SK-N-SH treated with all-trans-retinoic acid at 6 μM for 48 hours (cell line): ENCODE data around the gene KISS1.

Source experiments
- ATAC-seq: fragments of 200-7000 bp; cut with Tn5 transposase; 3 replicates; pipeline ENCODE4 v1.9.1; 2020; ENCODE audit warnings: mild to moderate bottlenecking, moderate library complexity
- ARNTL ChIP-seq: fragments of 450-650 bp; formaldehyde crosslinking; IDR thresholded peaks from 2 replicates; pipeline ENCODE4 v1.5.0; 2020; ENCODE audit warnings: low read depth, mild to moderate bottlenecking, moderate library complexity, borderline replicate concordance
- BACH2 ChIP-seq: fragments of 250-450 bp; sonication (Bioruptor Pico); IDR thresholded peaks from 2 replicates; pipeline ENCODE4 v1.9.0; 2021; ENCODE audit warnings: mild to moderate bottlenecking, borderline replicate concordance
- CSDC2 ChIP-seq: fragments of 250-450 bp; sonication (Bioruptor Pico); IDR thresholded peaks from 2 replicates; pipeline ENCODE4 v1.5.0; 2020; ENCODE audit warnings: mild to moderate bottlenecking, moderate library complexity
- ESRRG ChIP-seq: fragments of 250-450 bp; sonication (Bioruptor Pico); IDR thresholded peaks from 2 replicates; pipeline ENCODE4 v1.6.1; 2021; ENCODE audit warnings: mild to moderate bottlenecking
- GLIS3 ChIP-seq: fragments of 250-450 bp; sonication (Bioruptor Pico); IDR thresholded peaks from 2 replicates; pipeline ENCODE4 v1.5.0; 2020; ENCODE audit warnings: mild to moderate bottlenecking, moderate library complexity
- ISL1 ChIP-seq: fragments of 250-450 bp; sonication (Bioruptor Pico); IDR thresholded peaks from 2 replicates; pipeline ENCODE4 v2.1.2; 2022; ENCODE audit warnings: mild to moderate bottlenecking, moderate library complexity
- OSR1 ChIP-seq: fragments of 250-450 bp; sonication (Bioruptor Pico); IDR thresholded peaks from 2 replicates; pipeline ENCODE4 v1.8.0; 2022; ENCODE audit warnings: moderate library complexity, mild to moderate bottlenecking, inconsistent platforms
- PPARA ChIP-seq: fragments of 250-450 bp; sonication (Bioruptor Pico); IDR thresholded peaks from 2 replicates; pipeline ENCODE4 v1.5.0; 2020; ENCODE audit warnings: mild to moderate bottlenecking, borderline replicate concordance
- RARB ChIP-seq: fragments of 250-450 bp; sonication (Bioruptor Pico); IDR thresholded peaks from 2 replicates; pipeline ENCODE4 v1.8.0; 2021; ENCODE audit warnings: mild to moderate bottlenecking, moderate library complexity
- SNAI2 ChIP-seq: fragments of 250-450 bp; sonication (Bioruptor Pico); IDR thresholded peaks from 2 replicates; pipeline ENCODE4 v1.5.0; 2020; ENCODE audit warnings: mild to moderate bottlenecking, moderate library complexity
- TCF4 ChIP-seq: fragments of 250-450 bp; sonication (Bioruptor Pico); IDR thresholded peaks from 2 replicates; pipeline ENCODE4 v1.8.0; 2021; ENCODE audit warnings: mild to moderate bottlenecking, moderate library complexity, borderline replicate concordance
- ZC3H10 ChIP-seq: fragments of 250-450 bp; sonication (Bioruptor Pico); IDR thresholded peaks from 2 replicates; pipeline ENCODE4 v1.5.1; 2021; ENCODE audit warnings: mild to moderate bottlenecking, moderate library complexity
- ZFP3 ChIP-seq: fragments of 250-450 bp; sonication (Bioruptor Pico); IDR thresholded peaks from 2 replicates; pipeline ENCODE4 v1.5.0; 2020; ENCODE audit warnings: mild to moderate bottlenecking, moderate library complexity
- ZFP30 ChIP-seq: fragments of 450-650 bp; formaldehyde crosslinking; IDR thresholded peaks from 2 replicates; pipeline ENCODE4 v1.5.0; 2022; ENCODE audit warnings: mild to moderate bottlenecking, moderate library complexity
- ZNF565 ChIP-seq: fragments of 450-650 bp; formaldehyde crosslinking; conservative IDR thresholded peaks from 2 replicates; pipeline ENCODE4 v1.5.0; 2020; ENCODE audit warnings: low read depth, mild to moderate bottlenecking, moderate library complexity
- ZNF70 ChIP-seq: fragments of 450-650 bp; formaldehyde crosslinking; IDR thresholded peaks from 2 replicates; pipeline ENCODE4 v1.5.0; 2020; ENCODE audit warnings: mild to moderate bottlenecking, moderate library complexity
- ZNF8 ChIP-seq: fragments of 450-650 bp; formaldehyde crosslinking; IDR thresholded peaks from 2 replicates; pipeline ENCODE4 v1.5.0; 2020; ENCODE audit warnings: mild to moderate bottlenecking, moderate library complexity
- TF ChIP-seq, protein P1 (sequence below): fragments of 250-450 bp; sonication (Bioruptor Pico); IDR thresholded peaks from 2 replicates; pipeline ENCODE4 v1.5.1; 2020; ENCODE audit warnings: low read depth, mild to moderate bottlenecking, moderate library complexity
- TF ChIP-seq, protein P2 (sequence below): fragments of 250-450 bp; sonication (Bioruptor Pico); IDR thresholded peaks from 2 replicates; pipeline ENCODE4 v1.8.0; 2021; ENCODE audit warnings: low read depth, mild to moderate bottlenecking, moderate library complexity, borderline replicate concordance
- TF ChIP-seq, protein P3 (sequence below): fragments of 250-450 bp; sonication (Bioruptor Pico); IDR thresholded peaks from 2 replicates; pipeline ENCODE4 v1.5.0; 2020; ENCODE audit warnings: mild to moderate bottlenecking, moderate library complexity
- TF ChIP-seq, protein P4 (sequence below): fragments of 250-450 bp; sonication (Bioruptor Pico); IDR thresholded peaks from 2 replicates; pipeline ENCODE4 v1.8.0; 2020; ENCODE audit warnings: mild to moderate bottlenecking, moderate library complexity, borderline replicate concordance
- TF ChIP-seq, protein P5 (sequence below): fragments of 250-450 bp; sonication (Bioruptor Pico); IDR thresholded peaks from 2 replicates; pipeline ENCODE4 v1.5.1; 2021; ENCODE audit warnings: mild to moderate bottlenecking, moderate library complexity

The KISS1 gene

DNA sequence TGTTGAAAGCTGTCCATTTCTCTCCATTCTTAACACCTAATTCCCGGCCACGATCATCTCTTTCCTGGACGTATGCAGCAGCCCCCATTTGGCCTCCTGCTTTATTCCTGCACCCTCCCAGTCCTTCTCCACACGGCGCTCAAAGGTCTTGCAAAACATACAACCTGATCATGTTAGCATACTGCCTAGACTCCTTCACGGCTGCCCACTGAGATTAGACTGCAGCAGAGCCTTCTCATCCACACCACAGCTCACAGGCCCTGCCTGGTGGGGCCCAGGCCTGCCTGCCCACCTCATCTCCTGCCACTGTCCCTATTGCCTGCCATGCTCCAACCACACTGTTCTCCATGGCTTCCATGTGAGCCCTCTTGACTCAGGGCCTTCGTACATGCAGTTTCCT is 14.8 kb upstream of the KISS1 start:
- TF ChIP-seq ESRRG (CRISPR knock-in tag) (no peak), ZFP3 (CRISPR knock-in tag) (no peak), OSR1 (CRISPR knock-in tag) (no peak), ZNF565 (CRISPR knock-in tag) (no peak), ZNF8 (no peak), RARB (no peak), ARNTL (CRISPR knock-in tag) (no peak), ZNF70 (CRISPR knock-in tag) (no peak), CSDC2 (CRISPR knock-in tag) (no peak), SNAI2 (CRISPR knock-in tag) (no peak), GLIS3 (no peak), ISL1 (CRISPR knock-in tag) (no peak), PPARA (CRISPR knock-in tag) (no peak)
- TF ChIP-seq, protein P1, sequence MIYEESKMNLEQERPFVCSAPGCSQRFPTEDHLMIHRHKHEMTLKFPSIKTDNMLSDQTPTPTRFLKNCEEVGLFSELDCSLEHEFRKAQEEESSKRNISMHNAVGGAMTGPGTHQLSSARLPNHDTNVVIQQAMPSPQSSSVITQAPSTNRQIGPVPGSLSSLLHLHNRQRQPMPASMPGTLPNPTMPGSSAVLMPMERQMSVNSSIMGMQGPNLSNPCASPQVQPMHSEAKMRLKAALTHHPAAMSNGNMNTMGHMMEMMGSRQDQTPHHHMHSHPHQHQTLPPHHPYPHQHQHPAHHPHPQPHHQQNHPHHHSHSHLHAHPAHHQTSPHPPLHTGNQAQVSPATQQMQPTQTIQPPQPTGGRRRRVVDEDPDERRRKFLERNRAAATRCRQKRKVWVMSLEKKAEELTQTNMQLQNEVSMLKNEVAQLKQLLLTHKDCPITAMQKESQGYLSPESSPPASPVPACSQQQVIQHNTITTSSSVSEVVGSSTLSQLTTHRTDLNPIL, result no peak
- TF ChIP-seq, protein P2, sequence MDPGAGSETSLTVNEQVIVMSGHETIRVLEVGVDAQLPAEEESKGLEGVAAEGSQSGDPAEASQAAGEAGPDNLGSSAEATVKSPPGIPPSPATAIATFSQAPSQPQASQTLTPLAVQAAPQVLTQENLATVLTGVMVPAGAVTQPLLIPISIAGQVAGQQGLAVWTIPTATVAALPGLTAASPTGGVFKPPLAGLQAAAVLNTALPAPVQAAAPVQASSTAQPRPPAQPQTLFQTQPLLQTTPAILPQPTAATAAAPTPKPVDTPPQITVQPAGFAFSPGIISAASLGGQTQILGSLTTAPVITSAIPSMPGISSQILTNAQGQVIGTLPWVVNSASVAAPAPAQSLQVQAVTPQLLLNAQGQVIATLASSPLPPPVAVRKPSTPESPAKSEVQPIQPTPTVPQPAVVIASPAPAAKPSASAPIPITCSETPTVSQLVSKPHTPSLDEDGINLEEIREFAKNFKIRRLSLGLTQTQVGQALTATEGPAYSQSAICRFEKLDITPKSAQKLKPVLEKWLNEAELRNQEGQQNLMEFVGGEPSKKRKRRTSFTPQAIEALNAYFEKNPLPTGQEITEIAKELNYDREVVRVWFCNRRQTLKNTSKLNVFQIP (CRISPR knock-in tag), result no peak
- TF ChIP-seq, protein P3, sequence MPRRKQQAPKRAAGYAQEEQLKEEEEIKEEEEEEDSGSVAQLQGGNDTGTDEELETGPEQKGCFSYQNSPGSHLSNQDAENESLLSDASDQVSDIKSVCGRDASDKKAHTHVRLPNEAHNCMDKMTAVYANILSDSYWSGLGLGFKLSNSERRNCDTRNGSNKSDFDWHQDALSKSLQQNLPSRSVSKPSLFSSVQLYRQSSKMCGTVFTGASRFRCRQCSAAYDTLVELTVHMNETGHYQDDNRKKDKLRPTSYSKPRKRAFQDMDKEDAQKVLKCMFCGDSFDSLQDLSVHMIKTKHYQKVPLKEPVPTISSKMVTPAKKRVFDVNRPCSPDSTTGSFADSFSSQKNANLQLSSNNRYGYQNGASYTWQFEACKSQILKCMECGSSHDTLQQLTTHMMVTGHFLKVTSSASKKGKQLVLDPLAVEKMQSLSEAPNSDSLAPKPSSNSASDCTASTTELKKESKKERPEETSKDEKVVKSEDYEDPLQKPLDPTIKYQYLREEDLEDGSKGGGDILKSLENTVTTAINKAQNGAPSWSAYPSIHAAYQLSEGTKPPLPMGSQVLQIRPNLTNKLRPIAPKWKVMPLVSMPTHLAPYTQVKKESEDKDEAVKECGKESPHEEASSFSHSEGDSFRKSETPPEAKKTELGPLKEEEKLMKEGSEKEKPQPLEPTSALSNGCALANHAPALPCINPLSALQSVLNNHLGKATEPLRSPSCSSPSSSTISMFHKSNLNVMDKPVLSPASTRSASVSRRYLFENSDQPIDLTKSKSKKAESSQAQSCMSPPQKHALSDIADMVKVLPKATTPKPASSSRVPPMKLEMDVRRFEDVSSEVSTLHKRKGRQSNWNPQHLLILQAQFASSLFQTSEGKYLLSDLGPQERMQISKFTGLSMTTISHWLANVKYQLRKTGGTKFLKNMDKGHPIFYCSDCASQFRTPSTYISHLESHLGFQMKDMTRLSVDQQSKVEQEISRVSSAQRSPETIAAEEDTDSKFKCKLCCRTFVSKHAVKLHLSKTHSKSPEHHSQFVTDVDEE (CRISPR knock-in tag), result no peak
- TF ChIP-seq, protein P4, sequence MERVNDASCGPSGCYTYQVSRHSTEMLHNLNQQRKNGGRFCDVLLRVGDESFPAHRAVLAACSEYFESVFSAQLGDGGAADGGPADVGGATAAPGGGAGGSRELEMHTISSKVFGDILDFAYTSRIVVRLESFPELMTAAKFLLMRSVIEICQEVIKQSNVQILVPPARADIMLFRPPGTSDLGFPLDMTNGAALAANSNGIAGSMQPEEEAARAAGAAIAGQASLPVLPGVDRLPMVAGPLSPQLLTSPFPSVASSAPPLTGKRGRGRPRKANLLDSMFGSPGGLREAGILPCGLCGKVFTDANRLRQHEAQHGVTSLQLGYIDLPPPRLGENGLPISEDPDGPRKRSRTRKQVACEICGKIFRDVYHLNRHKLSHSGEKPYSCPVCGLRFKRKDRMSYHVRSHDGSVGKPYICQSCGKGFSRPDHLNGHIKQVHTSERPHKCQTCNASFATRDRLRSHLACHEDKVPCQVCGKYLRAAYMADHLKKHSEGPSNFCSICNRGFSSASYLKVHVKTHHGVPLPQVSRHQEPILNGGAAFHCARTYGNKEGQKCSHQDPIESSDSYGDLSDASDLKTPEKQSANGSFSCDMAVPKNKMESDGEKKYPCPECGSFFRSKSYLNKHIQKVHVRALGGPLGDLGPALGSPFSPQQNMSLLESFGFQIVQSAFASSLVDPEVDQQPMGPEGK (CRISPR knock-in tag), result no peak
- no peak for ATAC-seq

DNA sequence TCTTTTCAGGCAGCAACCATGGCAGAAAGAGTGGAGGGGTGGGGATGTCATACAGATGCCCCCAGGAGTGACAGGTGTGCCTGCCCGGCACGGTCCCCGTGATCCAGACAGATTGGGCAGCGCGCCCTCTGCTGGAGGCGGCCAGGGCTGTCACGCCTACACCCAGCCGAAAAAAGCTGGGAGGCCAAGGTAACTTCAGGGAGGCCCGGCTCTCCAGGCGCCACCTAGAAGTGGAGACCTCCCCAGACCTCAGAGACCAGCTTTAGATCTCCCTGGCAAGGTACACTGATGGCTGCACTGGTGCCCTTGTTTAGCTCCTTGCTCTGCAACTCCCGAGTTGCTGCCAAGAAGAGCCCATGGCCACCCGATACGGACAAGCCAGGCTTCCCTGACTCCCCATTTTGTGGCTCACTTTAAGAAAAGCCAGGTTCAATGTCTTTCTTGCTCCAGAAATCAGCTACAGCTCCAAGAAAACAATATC is 10.9 kb upstream of the KISS1 start:
- ATAC-seq, result peak; percentile 98
- TF ChIP-seq CSDC2 (CRISPR knock-in tag), result no peak
- TF ChIP-seq TCF4 (CRISPR knock-in tag), result no peak
- no peak for TF ChIP-seq ZNF565 (CRISPR knock-in tag)
- TF ChIP-seq GLIS3, result no peak
- no peak for TF ChIP-seq BACH2 (CRISPR knock-in tag)
- no peak for TF ChIP-seq RARB
- TF ChIP-seq PPARA (CRISPR knock-in tag), result no peak
- TF ChIP-seq ARNTL (CRISPR knock-in tag), result no peak
- no peak for TF ChIP-seq ESRRG (CRISPR knock-in tag)
- TF ChIP-seq ZNF70 (CRISPR knock-in tag), result no peak
- TF ChIP-seq, protein P2 (CRISPR knock-in tag), result no peak
- TF ChIP-seq ZFP3 (CRISPR knock-in tag), result no peak
- TF ChIP-seq ZC3H10 (CRISPR knock-in tag), result no peak
- no peak for TF ChIP-seq ZNF8
- TF ChIP-seq ISL1 (CRISPR knock-in tag), result no peak
- no peak for TF ChIP-seq ZFP30 (CRISPR knock-in tag)
- TF ChIP-seq, protein P1, result no peak
- TF ChIP-seq, protein P4 (CRISPR knock-in tag), result no peak
- TF ChIP-seq, protein P5, sequence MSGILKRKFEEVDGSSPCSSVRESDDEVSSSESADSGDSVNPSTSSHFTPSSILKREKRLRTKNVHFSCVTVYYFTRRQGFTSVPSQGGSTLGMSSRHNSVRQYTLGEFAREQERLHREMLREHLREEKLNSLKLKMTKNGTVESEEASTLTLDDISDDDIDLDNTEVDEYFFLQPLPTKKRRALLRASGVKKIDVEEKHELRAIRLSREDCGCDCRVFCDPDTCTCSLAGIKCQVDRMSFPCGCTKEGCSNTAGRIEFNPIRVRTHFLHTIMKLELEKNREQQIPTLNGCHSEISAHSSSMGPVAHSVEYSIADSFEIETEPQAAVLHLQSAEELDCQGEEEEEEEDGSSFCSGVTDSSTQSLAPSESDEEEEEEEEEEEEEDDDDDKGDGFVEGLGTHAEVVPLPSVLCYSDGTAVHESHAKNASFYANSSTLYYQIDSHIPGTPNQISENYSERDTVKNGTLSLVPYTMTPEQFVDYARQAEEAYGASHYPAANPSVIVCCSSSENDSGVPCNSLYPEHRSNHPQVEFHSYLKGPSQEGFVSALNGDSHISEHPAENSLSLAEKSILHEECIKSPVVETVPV (CRISPR knock-in tag), result no peak
- no peak for TF ChIP-seq SNAI2 (CRISPR knock-in tag)
